IPS DF 4.7 (cell line): ENCODE results near the gene TMEM126A.
A peak's percentile ranks its signal among the peaks of the same experiment; 100 is the strongest.
"Not testable (repeated sequence)": the region's sequence is repeated elsewhere in the genome, so short reads cannot be mapped to it uniquely, and the experiment has no call there.

ENCODE experiments used
- DNase-seq: peaks from one replicate; pipeline ENCODE4 v3.0.0-alpha.2; 2013; ENCODE audit warnings: low spot score; ENCODE audit errors: extremely low read depth

TMEM126A gene

GRCh38 chr11:85647604-85648299, at the start of gene TMEM126A:
TSS of gene TMEM126A (plus strand) at chr11:85647967. CDS start at chr11:85650256, 2,289 bp downstream.
- DNase-seq: peak; percentile 66

- no peak for DNase-seq
These were observed 48.7 kb upstream of the TMEM126A start for GRCh38 chr11:85599083-85599482.

GRCh38 chr11:85602526-85603213, 45.1 kb upstream of the TMEM126A start:
- no peak for DNase-seq

- DNase-seq: no peak
These were observed 44.5 kb upstream of the TMEM126A start for GRCh38 chr11:85603220-85603619.

GRCh38 chr11:85606237-85606636, 41.5 kb upstream of the TMEM126A start:
- not testable (repeated sequence) for DNase-seq

GRCh38 chr11:85608621-85609020, 39.1 kb upstream of the TMEM126A start:
- DNase-seq: not testable (repeated sequence)

GRCh38 chr11:85609286-85609685, 38.5 kb upstream of the TMEM126A start:
- DNase-seq: not testable (repeated sequence)

GRCh38 chr11:85611643-85612042, 36.1 kb upstream of the TMEM126A start:
- not testable (repeated sequence) for DNase-seq

GRCh38 chr11:85619499-85619898, 28.3 kb upstream of the TMEM126A start:
- DNase-seq: no peak

GRCh38 chr11:85620256-85620655, 27.5 kb upstream of the TMEM126A start:
- no peak for DNase-seq

- DNase-seq: no peak
These were observed 21.3 kb upstream of the TMEM126A start for GRCh38 chr11:85626496-85626895.

GRCh38 chr11:85627332-85627997, 20.3 kb upstream of the TMEM126A start, which contains the start of gene DLG2:
TSS of gene DLG2 (minus strand) at chr11:85627344.
- DNase-seq: no peak

GRCh38 chr11:85627998-85628770, 19.6 kb upstream of the TMEM126A start, which contains the start of gene TMEM126B:
TSS of gene TMEM126B (plus strand) at chr11:85628593. CDS start at chr11:85628608, 15 bp downstream.
- no peak for DNase-seq

- no peak for DNase-seq
These were observed 18.9 kb upstream of the TMEM126A start for GRCh38 chr11:85628771-85629341.

GRCh38 chr11:85634747-85635146, 13.0 kb upstream of the TMEM126A start:
- DNase-seq: no peak

GRCh38 chr11:85643191-85643614, 4.6 kb upstream of the TMEM126A start:
- DNase-seq: no peak

GRCh38 chr11:85647078-85647477, 689 bp upstream of the TMEM126A start:
- DNase-seq: no peak

- DNase-seq: no peak
These were observed 3.4 kb downstream of the TMEM126A start for GRCh38 chr11:85651118-85651517.

GRCh38 chr11:85652786-85653447, 5.2 kb downstream of the TMEM126A start:
- DNase-seq: no peak

GRCh38 chr11:85654343-85654742, 6.6 kb downstream of the TMEM126A start:
- not testable (repeated sequence) for DNase-seq
